ENCODE data around the gene CCN2.

CCN2 gene

GRCh38 chr6:131949909-131950766 lies 1.0 kb downstream of the CCN2 start:
- peak; percentile 48 for TF ChIP-seq CTCF (IDR thresholded peaks at IDR 0.05; ENCODE audit: insufficient read depth, missing control alignments)
- FAIRE-seq (no peak), DNase-seq (ENCODE audit: insufficient read length, low spot score) (no peak)

- FAIRE-seq (no peak), DNase-seq (ENCODE audit: insufficient read length, low spot score) (no peak)
- TF ChIP-seq CTCF (IDR thresholded peaks at IDR 0.05; ENCODE audit: insufficient read depth, missing control alignments): no peak
Measured at GRCh38 chr6:131949620-131949908, 1.6 kb downstream of the CCN2 start.

- FAIRE-seq (no peak), DNase-seq (ENCODE audit: insufficient read length, low spot score) (no peak)
- no peak for TF ChIP-seq CTCF (IDR thresholded peaks at IDR 0.05; ENCODE audit: insufficient read depth, missing control alignments)
Measured at GRCh38 chr6:131948692-131949619, 2.2 kb downstream of the CCN2 start.

GRCh38 chr6:131947986-131948661 lies 3.0 kb downstream of the CCN2 start:
- no peak for TF ChIP-seq CTCF (IDR thresholded peaks at IDR 0.05; ENCODE audit: insufficient read depth, missing control alignments)
- FAIRE-seq: no peak
- no peak for DNase-seq (ENCODE audit: insufficient read length, low spot score)

- no peak for DNase-seq (ENCODE audit: insufficient read length, low spot score)
- no peak for FAIRE-seq
- TF ChIP-seq CTCF (IDR thresholded peaks at IDR 0.05; ENCODE audit: insufficient read depth, missing control alignments): no peak
Measured at GRCh38 chr6:131946992-131947955, 3.9 kb downstream of the CCN2 start.

GRCh38 chr6:131946404-131946991 lies 4.7 kb downstream of the CCN2 start:
- TF ChIP-seq CTCF (IDR thresholded peaks at IDR 0.05; ENCODE audit: insufficient read depth, missing control alignments): no peak
- no peak for DNase-seq (ENCODE audit: insufficient read length, low spot score)
- no peak for FAIRE-seq
